Gastrocnemius medialis (tissue), 4 donors: ENCODE measurements around the gene FLNB. TPM values are rescaled to one million over a fixed set of nuclear protein-coding genes. Genes with fewer than 3 reads are reported as not detected.

Experiments used
- ATAC-seq, 2 donors: fragments of 150-250 bp; one replicate each; pipeline ENCODE4 v1.9.1; 2016
- DNase-seq, 2 donors: peaks; one replicate each; pipeline ENCODE4 v3.0.0-alpha.2; 2019
- H3K27ac ChIP-seq, 4 donors: fragments of 200-600 bp; sonication (generic); 1 replicate in 1 of 4; 2 replicates in 3 of 4; pipeline ENCODE4 v1.5.1; 2016 to 2018; ENCODE audit warnings: mild to moderate bottlenecking in 2 of 4, moderate library complexity in 1 of 4
- H3K27me3 ChIP-seq, 3 donors: fragments of 200-600 bp; sonication (generic) in 2 of 3; 1 replicate in 1 of 3; 2 replicates in 2 of 3; pipeline versions ENCODE4 v1.5.1 to v1.6.0; 2016 to 2019; ENCODE audit warnings: mild to moderate bottlenecking in 1 of 3, moderate library complexity in 1 of 3
- H3K36me3 ChIP-seq, 2 donors: fragments of 200-600 bp; sonication (generic) in 1 of 2; one replicate each; pipeline ENCODE4 v1.5.1; 2017 to 2018
- H3K4me1 ChIP-seq, 2 donors: fragments of 200-600 bp; sonication (generic) in 1 of 2; one replicate each; pipeline ENCODE4 v1.5.1; 2016 to 2017; ENCODE audit warnings: mild to moderate bottlenecking in 2 of 2
- H3K4me3 ChIP-seq, 4 donors: fragments of 200-600 bp; sonication (generic) in 3 of 4; 1 replicate in 1 of 4; 2 replicates in 3 of 4; pipeline ENCODE4 v1.5.1; 2016 to 2019; ENCODE audit warnings: mild to moderate bottlenecking in 2 of 4
- H3K9me3 ChIP-seq, 3 donors: fragments of 200-600 bp; sonication (generic) in 2 of 3; 1 replicate in 1 of 3; 2 replicates in 2 of 3; pipeline ENCODE4 v1.5.1; 2016 to 2019
- CTCF ChIP-seq, 5 experiments: fragments of 450-650 bp in 3 of 5; fragments of 200-600 bp in 2 of 5; sonication (generic) in 2 of 5; IDR thresholded peaks in 4 of 5; conservative IDR thresholded peaks in 1 of 5; 1 replicate in 4 of 5; 2 replicates in 1 of 5; pipeline ENCODE4 v1.5.1; 2016 to 2019; ENCODE audit warnings: antibody characterized with exemption in 5 of 5, mild to moderate bottlenecking in 3 of 5, moderate library complexity in 3 of 5
- POLR2A ChIP-seq, 2 donors: fragments of 450-650 bp; IDR thresholded peaks; one replicate each; pipeline ENCODE4 v1.6.1; 2017; ENCODE audit warnings: antibody characterized with exemption in 2 of 2, mild to moderate bottlenecking in 2 of 2, moderate library complexity in 2 of 2
- in situ Hi-C, 4 donors: fragments of 200-750 bp; cut with MboI; loops; one replicate each; pipeline versions ENCODE4 v1.15.0 to v1.8.0; 2017; ENCODE audit warnings: low sequenced_read_pairs in 4 of 4
- intact Hi-C: fragments of 100-400 bp; cut with DNase I; formaldehyde crosslinking; loops from one replicate; pipeline ENCODE4 v1.15.1; 2023; ENCODE audit warnings: low total_unique reads
- total RNA-seq, 4 donors: library from RNA; depleted of rRNA; stranded (reverse); fragments of >200 nt; gene quantifications; one replicate each; pipeline versions ENCODE4 v1.1.0 to v1.2.3, GENCODE V29; 2016

FLNB gene
- total RNA-seq, 4 donors from 2014 or later: 10.9 to 21.5 (median 12.0) TPM

- no peaks in the 10 kb centered on the region for H3K9me3 ChIP-seq
- no peaks in the 10 kb centered on the region for H3K36me3 ChIP-seq
- TF ChIP-seq POLR2A (IDR thresholded peaks at IDR 0.05) (no peak), CTCF (IDR thresholded peaks at IDR 0.05 in 4 of 5, conservative IDR thresholded peaks at IDR 0.05 in 1 of 5) (no peak)
- no peak overlapping the region for H3K4me3 ChIP-seq
- ATAC-seq: no peak
- H3K27me3 ChIP-seq: no peaks in the 10 kb centered on the region
- H3K4me1 ChIP-seq: peaks cover 2 to 17% of the 10 kb centered on the region in 2 donors
- H3K27ac ChIP-seq: no peak overlapping the region
- intact Hi-C loops: no loop called here
- DNase-seq: no peak
- in situ Hi-C loops: loop anchor here in 1 of 4 donors (25.0 kb wide), 1 partner anchor 343 kb away; the partner anchor contains the start of gene ACOX2
Observed at GRCh38 chr3:58193682-58194407, 185.6 kb downstream of the FLNB start.

- intact Hi-C loops (no loop called here), in situ Hi-C loops (loop anchor here in 1 of 4 donors (25.0 kb wide), 1 partner anchor 340 kb away; the partner anchor contains the start of gene ACOX2)
- H3K4me1 ChIP-seq: peaks cover 0 to 13% of the 10 kb centered on the region in 2 donors
- TF ChIP-seq CTCF (IDR thresholded peaks at IDR 0.05 in 4 of 5, conservative IDR thresholded peaks at IDR 0.05 in 1 of 5) (no peak), POLR2A (IDR thresholded peaks at IDR 0.05) (no peak)
- no peaks in the 10 kb centered on the region for H3K9me3 ChIP-seq
- no peak for DNase-seq
- no peaks in the 10 kb centered on the region for H3K27me3 ChIP-seq
- ATAC-seq: no peak
- H3K4me3 ChIP-seq: no peak overlapping the region
- peak overlapping the region; percentile 40 to 71 (median 55) for H3K27ac ChIP-seq
- H3K36me3 ChIP-seq: no peaks in the 10 kb centered on the region
Observed at GRCh38 chr3:58197588-58197987, 189.4 kb downstream of the FLNB start.

GRCh38 chr3:58198362-58198761 lies 190.1 kb downstream of the FLNB start:
- intact Hi-C loops (no loop called here), in situ Hi-C loops (loop anchor here in 1 of 4 donors (25.0 kb wide), 1 partner anchor 339 kb away; the partner anchor contains the start of gene ACOX2)
- H3K4me1 ChIP-seq: peaks cover 0 to 13% of the 10 kb centered on the region in 2 donors
- no peaks in the 10 kb centered on the region for H3K27me3 ChIP-seq
- TF ChIP-seq POLR2A (IDR thresholded peaks at IDR 0.05) (no peak), CTCF (IDR thresholded peaks at IDR 0.05 in 4 of 5, conservative IDR thresholded peaks at IDR 0.05 in 1 of 5) (no peak)
- no peaks in the 10 kb centered on the region for H3K9me3 ChIP-seq
- no peak for DNase-seq
- peak overlapping the region; percentile 40 to 71 (median 55) for H3K27ac ChIP-seq
- no peak for ATAC-seq
- no peaks in the 10 kb centered on the region for H3K36me3 ChIP-seq
- H3K4me3 ChIP-seq: no peak overlapping the region

- Histone ChIP-seq H3K4me3 (no peak overlapping the region), H3K4me1 (peaks cover 0 to 13% of the 10 kb centered on the region in 2 donors), H3K9me3 (no peaks in the 10 kb centered on the region), H3K27ac (peak overlapping the region; percentile 60 to 72 (median 71)), H3K36me3 (no peaks in the 10 kb centered on the region), H3K27me3 (no peaks in the 10 kb centered on the region)
- intact Hi-C loops: no loop called here
- no peak for DNase-seq
- peak in 1 of 2 donors; percentile 39 for ATAC-seq
- in situ Hi-C loops: loop anchor here in 1 of 4 donors (25.0 kb wide), 1 partner anchor 338 kb away; the partner anchor contains the start of gene ACOX2
- TF ChIP-seq POLR2A (IDR thresholded peaks at IDR 0.05) (no peak), CTCF (IDR thresholded peaks at IDR 0.05 in 4 of 5, conservative IDR thresholded peaks at IDR 0.05 in 1 of 5) (no peak)
Observed at GRCh38 chr3:58198804-58199203, 190.6 kb downstream of the FLNB start.
